ENCODE results near the gene KRTAP4-1. TPM values are rescaled to one million over a fixed set of nuclear protein-coding genes. Genes with fewer than 3 reads are reported as not detected.

KRTAP4-1 gene
- total RNA-seq, 1 experiment from 2014 or later, result not detected

GRCh38 chr17:41211845-41212466 lies 27.2 kb upstream of the KRTAP4-1 start:
- POLR2A ChIA-PET (ENCODE audit: unreplicated experiment), result no interaction called here
- Histone ChIP-seq H3K4me2 (ENCODE audit: low read length) (peak overlapping the region; percentile 32; the same call in 1 of the 2 replicates), H3K27me3 (ENCODE audit: low read length) (no peaks in the 10 kb centered on the region), H3K4me1 (ENCODE audit: insufficient read depth, low read length) (peaks cover 15% of the 10 kb centered on the region), H3K79me2 (ENCODE audit: low read length) (no peaks in the 10 kb centered on the region), H3K36me3 (ENCODE audit: low read depth, low read length) (no peaks in the 10 kb centered on the region), H3K9me3 (ENCODE audit: low read length) (no peaks in the 10 kb centered on the region), H3K9me2 (replicated peaks; ENCODE audit: low read length) (no peaks in the 10 kb centered on the region), H3K9ac (ENCODE audit: low read length) (no peak overlapping the region), H4K20me1 (ENCODE audit: low read length) (no peaks in the 10 kb centered on the region), H3K27ac (ENCODE audit: low read length) (peak overlapping the region; percentile 21; the same call in 1 of the 2 replicates), H2AFZ (ENCODE audit: low read length) (no peak overlapping the region), H3K4me3 (ENCODE audit: low read length) (no peak overlapping the region), H3F3A (ENCODE audit: low read length, unreplicated experiment) (no peaks in the 10 kb centered on the region)
- CTCF ChIA-PET, result interaction anchor here (1.2 kb wide), 1 partner anchor 110 kb away, joined by 4 read pairs; no protein-coding TSS in a partner anchor
- peak; percentile 80 for DNase-seq
- BruUV-seq (replicated peaks), result no TSS peak
- intact Hi-C loops (cut with micrococcal nuclease), result loop anchor here (10.0 kb wide), 2 partner anchors 147 to 297 kb away; partner anchors contain the start of genes KRTAP2-3 and KRTAP2-4
- ATAC-seq, result peak; percentile 96
- no peak for TF ChIP-seq EZH2phosphoT487 (IDR thresholded peaks at IDR 0.05; ENCODE audit: borderline replicate concordance, low read length)
- no peak for TF ChIP-seq CTCF (conservative IDR thresholded peaks at IDR 0.05; ENCODE audit: low read depth, low read length)
- no peak for TF ChIP-seq EZH2 (IDR thresholded peaks at IDR 0.05; ENCODE audit: low read length, unreplicated experiment)

GRCh38 chr17:41199421-41200078 lies 14.8 kb upstream of the KRTAP4-1 start:
- intact Hi-C loops (cut with micrococcal nuclease), result no loop called here
- BruUV-seq (replicated peaks), result no TSS peak

More at GRCh38 chr17:41199421-41200078, 14.8 kb upstream of the KRTAP4-1 start:
- no peak overlapping the region for H3K4me2 ChIP-seq (ENCODE audit: low read length)
- no peak overlapping the region for H3K4me3 ChIP-seq (ENCODE audit: low read length)
- TF ChIP-seq CTCF (conservative IDR thresholded peaks at IDR 0.05; ENCODE audit: low read depth, low read length), result no peak
- TF ChIP-seq EZH2 (IDR thresholded peaks at IDR 0.05; ENCODE audit: low read length, unreplicated experiment), result no peak
- no peak for TF ChIP-seq EZH2phosphoT487 (IDR thresholded peaks at IDR 0.05; ENCODE audit: borderline replicate concordance, low read length)
- DNase-seq (no peak), ATAC-seq (no peak)
- no peaks in the 10 kb centered on the region for H3K9me3 ChIP-seq (ENCODE audit: low read length)
- no peaks in the 10 kb centered on the region for H3F3A ChIP-seq (ENCODE audit: low read length, unreplicated experiment)
- H3K4me1 ChIP-seq (ENCODE audit: insufficient read depth, low read length), result no peaks in the 10 kb centered on the region
- ChIA-PET CTCF (interaction anchor here (0.6 kb wide), 1 partner anchor 349 kb away, joined by 3 read pairs; no protein-coding TSS in a partner anchor), POLR2A (ENCODE audit: unreplicated experiment) (no interaction called here)
- H3K27ac ChIP-seq (ENCODE audit: low read length), result no peak overlapping the region
- no peak overlapping the region for H3K9ac ChIP-seq (ENCODE audit: low read length)
- H3K9me2 ChIP-seq (replicated peaks; ENCODE audit: low read length), result no peaks in the 10 kb centered on the region
- no peaks in the 10 kb centered on the region for H3K36me3 ChIP-seq (ENCODE audit: low read depth, low read length)
- no peaks in the 10 kb centered on the region for H3K27me3 ChIP-seq (ENCODE audit: low read length)
- no peaks in the 10 kb centered on the region for H3K79me2 ChIP-seq (ENCODE audit: low read length)
- H2AFZ ChIP-seq (ENCODE audit: low read length), result no peak overlapping the region
- H4K20me1 ChIP-seq (ENCODE audit: low read length), result no peaks in the 10 kb centered on the region

Measured in PC-3 (cell line).